CD4-positive, alpha-beta T cell (primary cell): Measurements from ENCODE around the gene IL17REL. TPM values are rescaled to one million over a fixed set of nuclear protein-coding genes. Genes with fewer than 3 reads are reported as not detected.

Source experiments
- ATAC-seq: fragments of 200-7000 bp; cut with Tn5 transposase; one replicate; pipeline ENCODE4 v1.10.0; 2022; ENCODE audit warnings: mild to moderate bottlenecking; ENCODE audit not compliant: poor library complexity
- CTCF ChIA-PET: fragments of 350-600 bp; sonication (Branson Sonifier 250); formaldehyde crosslinking; loops from one replicate; lab custom pipeline; 2021; ENCODE audit warnings: antibody characterized with exemption, inconsistent platforms; lab: Charles Lee
- POLR2A ChIA-PET: fragments of 350-600 bp; sonication (Branson Sonifier 250); formaldehyde crosslinking; loops from one replicate; lab custom pipeline; 2021; ENCODE audit warnings: antibody characterized with exemption, inconsistent platforms; lab: Charles Lee
- DNase-seq, 14 experiments: peaks; one replicate each; pipeline ENCODE4 v3.0.0-alpha.2; 2013 to 2020; ENCODE audit warnings: mixed read lengths in 2 of 14
- H3K27ac ChIP-seq, 2 donors: one replicate each; pipeline versions ENCODE4 v1.5.1 to v1.7.0; 2013; ENCODE audit warnings: low read length in 2 of 2, low read depth in 1 of 2, mild to moderate bottlenecking in 1 of 2
- H3K27me3 ChIP-seq, 2 experiments: 1 replicate in 1 of 2; 2 replicates in 1 of 2; pipeline versions ENCODE4 v1.6.1 to v1.7.0; 2013; ENCODE audit warnings: low read length in 2 of 2, control low read depth in 1 of 2, mild to moderate bottlenecking in 1 of 2, moderate library complexity in 1 of 2; ENCODE audit not compliant: insufficient read depth in 2 of 2, control insufficient read depth in 1 of 2
- H3K36me3 ChIP-seq: one replicate; pipeline ENCODE4 v1.6.1; 2013; ENCODE audit warnings: low read length, control low read depth; ENCODE audit not compliant: insufficient read depth
- H3K4me1 ChIP-seq: one replicate; pipeline ENCODE4 v1.6.1; 2013; ENCODE audit warnings: low read length, control low read depth; ENCODE audit not compliant: insufficient read depth
- H3K4me3 ChIP-seq: one replicate; pipeline ENCODE4 v1.5.1; 2013; ENCODE audit warnings: mild to moderate bottlenecking, low read length, moderate library complexity
- H3K9me3 ChIP-seq, 2 experiments: 1 replicate in 1 of 2; 2 replicates in 1 of 2; pipeline versions ENCODE4 v1.6.1 to v1.7.0; 2013; ENCODE audit warnings: low read length in 2 of 2, mild to moderate bottlenecking in 2 of 2, control low read depth in 1 of 2, moderate library complexity in 1 of 2; ENCODE audit not compliant: control insufficient read depth in 1 of 2, insufficient read depth in 1 of 2
- H3K27ac Mint-ChIP-seq: one replicate; pipeline ENCODE4 v1.8.0; 2020; ENCODE audit warnings: mixed read lengths
- H3K27me3 Mint-ChIP-seq: one replicate; pipeline ENCODE4 v1.8.0; 2021; ENCODE audit warnings: mixed read lengths
- H3K36me3 Mint-ChIP-seq: one replicate; pipeline ENCODE4 v1.8.0; 2021; ENCODE audit warnings: low read depth, mixed read lengths
- H3K4me1 Mint-ChIP-seq: one replicate; pipeline ENCODE4 v1.8.0; 2021; ENCODE audit warnings: low read depth, mixed read lengths
- H3K4me3 Mint-ChIP-seq: one replicate; pipeline ENCODE4 v1.8.0; 2020; ENCODE audit warnings: mild to moderate bottlenecking, mixed read lengths
- H3K9me3 Mint-ChIP-seq: one replicate; pipeline ENCODE4 v1.8.0; 2020; ENCODE audit warnings: mixed read lengths
- CTCF ChIP-seq: fragments of 200-600 bp; IDR thresholded peaks from one replicate; pipeline ENCODE4 v1.8.0; 2022; ENCODE audit warnings: antibody characterized with exemption, mild to moderate bottlenecking
- intact Hi-C, 2 experiments: fragments of 100-400 bp; cut with DNase I in 1 of 2; cut with micrococcal nuclease in 1 of 2; formaldehyde crosslinking; loops; one replicate each; pipeline versions ENCODE4 v1.15.1 to v1.9.0; 2023 to 2025; cut with DNase I, micrococcal nuclease
- total RNA-seq, 174 experiments: library from RNA in 2 of 174; stranded (reverse) in 2 of 174; gene quantifications; one replicate each; pipeline ENCODE4 v1.2.3 and lab custom pipeline; 2021 to 2026

IL17REL gene
- total RNA-seq, 2 experiments from 2014 or later = not detected

GRCh38 chr22:49951000-49951677 is 61.4 kb downstream of the IL17REL start:
- Histone ChIP-seq H3K27ac (no peak overlapping the region), H3K4me1 (peaks cover 20% of the 10 kb centered on the region), H3K27me3 (no peaks in the 10 kb centered on the region), H3K36me3 (no peaks in the 10 kb centered on the region), H3K9me3 (no peaks in the 10 kb centered on the region), H3K4me3 (no peak overlapping the region)
- no peaks in the 10 kb centered on the region for H3K36me3 Mint-ChIP-seq
- H3K4me3 Mint-ChIP-seq = no peak overlapping the region
- peak in 1 of 14 experiments; percentile 25 for DNase-seq
- intact Hi-C loops = no loop called here
- no peaks in the 10 kb centered on the region for H3K9me3 Mint-ChIP-seq
- H3K27ac Mint-ChIP-seq = no peak overlapping the region
- no peaks in the 10 kb centered on the region for H3K4me1 Mint-ChIP-seq
- H3K27me3 Mint-ChIP-seq = no peaks in the 10 kb centered on the region
- ChIA-PET CTCF (no interaction called here), POLR2A (interaction anchor here (1.1 to 1.7 kb wide), 4 partner anchors 10 to 15 kb away, joined by 4 to 24 read pairs (median 12); partner anchors contain the start of gene PIM3)
- no peak for TF ChIP-seq CTCF
- ATAC-seq = peak; percentile 73

DNA sequence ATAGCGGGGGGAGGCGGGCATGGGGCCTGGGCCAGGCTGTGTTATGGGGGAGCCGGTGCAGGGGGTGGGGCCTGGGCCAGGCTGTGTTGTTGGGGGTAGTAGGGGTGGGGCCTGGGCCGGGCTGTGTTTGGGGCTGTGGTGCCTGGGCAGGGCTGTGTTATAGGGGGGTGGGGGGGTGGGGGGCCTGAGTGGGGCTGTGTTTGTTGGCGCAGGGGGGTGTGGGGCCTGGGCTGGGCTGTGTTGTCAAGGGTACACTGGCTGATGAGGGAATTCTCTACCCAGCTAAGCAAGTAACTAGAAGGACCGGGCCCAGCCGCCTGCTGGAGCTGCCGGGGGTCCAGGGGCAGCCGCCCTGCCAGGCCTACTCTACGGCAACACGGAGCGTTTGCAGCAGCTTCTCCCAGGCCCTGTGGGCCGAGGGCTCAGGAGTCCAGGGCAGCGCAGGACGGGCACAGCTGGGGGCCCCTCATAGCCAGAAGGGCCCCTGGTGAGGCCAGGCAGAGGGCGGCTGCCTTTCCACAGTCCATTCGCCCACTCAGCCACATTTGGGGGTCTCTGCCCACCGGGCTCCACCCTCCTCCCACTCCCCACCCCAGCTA is 62.1 kb downstream of the IL17REL start:
- Mint-ChIP-seq H3K27ac (no peak overlapping the region), H3K4me1 (peaks cover 5% of the 10 kb centered on the region), H3K27me3 (no peaks in the 10 kb centered on the region), H3K36me3 (no peaks in the 10 kb centered on the region), H3K9me3 (no peaks in the 10 kb centered on the region), H3K4me3 (no peak overlapping the region)
- ATAC-seq = no peak
- Histone ChIP-seq H3K9me3 (peaks cover 0 to 1% of the 10 kb centered on the region in 2 experiments), H3K27me3 (no peaks in the 10 kb centered on the region), H3K4me1 (peaks cover 27% of the 10 kb centered on the region), H3K4me3 (no peak overlapping the region), H3K36me3 (no peaks in the 10 kb centered on the region), H3K27ac (no peak overlapping the region)
- ChIA-PET POLR2A (interaction anchor here (1.1 to 1.7 kb wide), 3 partner anchors 11 to 14 kb away, joined by 4 to 24 read pairs (median 17); partner anchors contain the start of gene PIM3), CTCF (no interaction called here)
- intact Hi-C loops = no loop called here
- no peak for DNase-seq
- TF ChIP-seq CTCF = no peak

GRCh38 chr22:49949914-49950292 is 62.7 kb downstream of the IL17REL start:
- H3K4me1 ChIP-seq = peaks cover 32% of the 10 kb centered on the region
- POLR2A ChIA-PET = no interaction called here
- Mint-ChIP-seq H3K4me1 (peaks cover 6% of the 10 kb centered on the region), H3K27me3 (no peaks in the 10 kb centered on the region), H3K9me3 (no peaks in the 10 kb centered on the region), H3K27ac (no peak overlapping the region), H3K4me3 (no peak overlapping the region), H3K36me3 (no peaks in the 10 kb centered on the region)
- ATAC-seq (no peak), DNase-seq (no peak)
- no peak for TF ChIP-seq CTCF
- H3K9me3 ChIP-seq = peaks cover 0 to 6% of the 10 kb centered on the region in 2 experiments
- CTCF ChIA-PET = no interaction called here
- intact Hi-C loops = no loop called here
- H3K27ac ChIP-seq = no peak overlapping the region
- no peak overlapping the region for H3K4me3 ChIP-seq
- H3K27me3 ChIP-seq = no peaks in the 10 kb centered on the region
- no peaks in the 10 kb centered on the region for H3K36me3 ChIP-seq
